ENCODE data around the gene ELAVL1. TPM values are rescaled to one million over a fixed set of nuclear protein-coding genes. Genes with fewer than 3 reads are reported as not detected.

The ELAVL1 gene
- total and polyA plus RNA-seq, 2 donors from 2014 or later = 34.6 to 64.7 TPM

GRCh38 chr19:7941895-7942596 lies 63.4 kb downstream of the ELAVL1 start:
- peak in 1 of 5 donors; percentile 52 for DNase-seq
- Histone ChIP-seq H3K9me3 (ENCODE audit: control insufficient read depth in 2 of 3, insufficient read depth in 1 of 3, low read length in 3 of 3) (no peaks in the 10 kb centered on the region), H3K9ac (ENCODE audit: low read length in 3 of 3) (no peak overlapping the region), H3K27me3 (ENCODE audit: control insufficient read depth, insufficient read depth, low read length) (no peaks in the 10 kb centered on the region), H3K4me1 (ENCODE audit: control insufficient read depth in 2 of 3, insufficient read depth in 2 of 3, low read depth in 1 of 3, low read length in 3 of 3) (peaks cover 0 to 13% (median 5%) of the 10 kb centered on the region in 3 donors), H3K27ac (ENCODE audit: low read depth in 2 of 2, low read length in 2 of 2) (no peak overlapping the region), H3K36me3 (ENCODE audit: control insufficient read depth in 2 of 3, insufficient read depth in 3 of 3, low read length in 3 of 3) (peaks cover 0 to 7% (median 3%) of the 10 kb centered on the region in 3 donors), H3K4me3 (ENCODE audit: low read length in 3 of 3) (peak overlapping the region in 1 of 3 donors; percentile 70)
- no peak for TF ChIP-seq CTCF (IDR thresholded peaks at IDR 0.05; ENCODE audit: borderline replicate concordance, extremely low read depth, insufficient read depth)
- FAIRE-seq = no peak
- intact Hi-C loops (cut with DNase I) = no loop called here

- no peak overlapping the region for H3K9ac ChIP-seq (ENCODE audit: low read length in 3 of 3)
- no peaks in the 10 kb centered on the region for H3K9me3 ChIP-seq (ENCODE audit: control insufficient read depth in 2 of 3, insufficient read depth in 1 of 3, low read length in 3 of 3)
- intact Hi-C loops (cut with DNase I) = no loop called here
- H3K27ac ChIP-seq (ENCODE audit: low read depth in 2 of 2, low read length in 2 of 2) = no peak overlapping the region
- no peaks in the 10 kb centered on the region for H3K27me3 ChIP-seq (ENCODE audit: control insufficient read depth, insufficient read depth, low read length)
- peak in 1 of 5 donors; percentile 56 for DNase-seq
- H3K36me3 ChIP-seq (ENCODE audit: control insufficient read depth in 2 of 3, insufficient read depth in 3 of 3, low read length in 3 of 3) = peaks cover 0 to 8% (median 3%) of the 10 kb centered on the region in 3 donors
- H3K4me1 ChIP-seq (ENCODE audit: control insufficient read depth in 2 of 3, insufficient read depth in 2 of 3, low read depth in 1 of 3, low read length in 3 of 3) = peaks cover 0 to 13% (median 5%) of the 10 kb centered on the region in 3 donors
- H3K4me3 ChIP-seq (ENCODE audit: low read length in 3 of 3) = no peak overlapping the region
- no peak for FAIRE-seq
- no peak for TF ChIP-seq CTCF (IDR thresholded peaks at IDR 0.05; ENCODE audit: borderline replicate concordance, extremely low read depth, insufficient read depth)
These were observed 64.6 kb downstream of the ELAVL1 start for GRCh38 chr19:7940841-7941240.

- FAIRE-seq (no peak), DNase-seq (peak in 1 of 5 donors; percentile 66)
- no peaks in the 10 kb centered on the region for H3K9me3 ChIP-seq (ENCODE audit: control insufficient read depth in 2 of 3, insufficient read depth in 1 of 3, low read length in 3 of 3)
- no peak overlapping the region for H3K27ac ChIP-seq (ENCODE audit: low read depth in 2 of 2, low read length in 2 of 2)
- no peak overlapping the region for H3K9ac ChIP-seq (ENCODE audit: low read length in 3 of 3)
- no peak for TF ChIP-seq CTCF (IDR thresholded peaks at IDR 0.05; ENCODE audit: borderline replicate concordance, extremely low read depth, insufficient read depth)
- H3K27me3 ChIP-seq (ENCODE audit: control insufficient read depth, insufficient read depth, low read length) = no peaks in the 10 kb centered on the region
- intact Hi-C loops (cut with DNase I) = no loop called here
- no peak overlapping the region for H3K4me3 ChIP-seq (ENCODE audit: low read length in 3 of 3)
- H3K4me1 ChIP-seq (ENCODE audit: control insufficient read depth in 2 of 3, insufficient read depth in 2 of 3, low read depth in 1 of 3, low read length in 3 of 3) = no peaks in the 10 kb centered on the region
- H3K36me3 ChIP-seq (ENCODE audit: control insufficient read depth in 2 of 3, insufficient read depth in 3 of 3, low read length in 3 of 3) = peaks cover 0 to 37% (median 26%) of the 10 kb centered on the region in 3 donors
These were observed 70.7 kb downstream of the ELAVL1 start for GRCh38 chr19:7934766-7935165.

Measured in kidney (tissue), 14 donors.